Neuronal stem cell (in vitro differentiated cells): ENCODE data around the gene GCN1.

Experiments used
- DNase-seq: peaks from one replicate; pipeline ENCODE4 v3.0.0-alpha.2; 2013; ENCODE audit warnings: low spot score
- H2AFZ ChIP-seq: one replicate; pipeline ENCODE4 v1.6.1; 2013; ENCODE audit warnings: mild to moderate bottlenecking, low read length, inconsistent platforms
- H2AK5ac ChIP-seq: 2 replicates; pipeline ENCODE4 v1.6.1; 2013; ENCODE audit warnings: low read depth, mild to moderate bottlenecking, inconsistent platforms, low read length, moderate library complexity, mixed read lengths
- H2BK120ac ChIP-seq: 2 replicates; pipeline ENCODE4 v1.6.1; 2013; ENCODE audit warnings: low read depth, mild to moderate bottlenecking, inconsistent platforms, low read length, moderate library complexity, mixed read lengths
- H2BK12ac ChIP-seq: one replicate; pipeline ENCODE4 v1.6.1; 2013; ENCODE audit warnings: low read length, inconsistent platforms
- H2BK15ac ChIP-seq: 2 replicates; pipeline ENCODE4 v1.6.1; 2013; ENCODE audit warnings: mild to moderate bottlenecking, low read length, inconsistent platforms, mixed read lengths
- H2BK5ac ChIP-seq: one replicate; pipeline ENCODE4 v1.6.1; 2013; ENCODE audit warnings: inconsistent platforms, mild to moderate bottlenecking, low read length, moderate library complexity
- H3K14ac ChIP-seq: one replicate; pipeline ENCODE4 v1.6.1; 2013; ENCODE audit warnings: low read length, inconsistent platforms
- H3K18ac ChIP-seq: 2 replicates; pipeline ENCODE4 v1.6.1; 2013; ENCODE audit warnings: low read length, inconsistent platforms
- H3K23ac ChIP-seq: 2 replicates; pipeline ENCODE4 v1.6.1; 2013; ENCODE audit warnings: low read depth, mild to moderate bottlenecking, mixed read lengths, low read length, inconsistent platforms; ENCODE audit not compliant: poor library complexity
- H3K27ac ChIP-seq: replicated peaks from 3 replicates; pipeline ENCODE4 v1.5.1; 2013; ENCODE audit warnings: low read length, inconsistent platforms
- H3K27me3 ChIP-seq, 3 experiments: 2 replicates each; pipeline ENCODE4 v1.6.1; 2013; ENCODE audit warnings: low read length in 3 of 3, mild to moderate bottlenecking in 2 of 3, inconsistent platforms in 1 of 3, low read depth in 1 of 3, mixed read lengths in 1 of 3, moderate library complexity in 1 of 3; ENCODE audit not compliant: control insufficient read depth in 3 of 3, insufficient read depth in 3 of 3
- H3K36me3 ChIP-seq, 2 donors: replicated peaks in 1 of 2; 2 replicates each; pipeline ENCODE4 v1.6.1; 2013; ENCODE audit warnings: low read length in 2 of 2; ENCODE audit not compliant: control insufficient read depth in 2 of 2, insufficient read depth in 2 of 2
- H3K4ac ChIP-seq: 2 replicates; pipeline ENCODE4 v1.6.1; 2013; ENCODE audit warnings: inconsistent platforms, mild to moderate bottlenecking, low read length, moderate library complexity
- H3K4me1 ChIP-seq, 2 donors: 1 replicate in 1 of 2; 2 replicates in 1 of 2; pipeline ENCODE4 v1.6.1; 2013; ENCODE audit warnings: low read length in 2 of 2, low read depth in 1 of 2; ENCODE audit not compliant: control insufficient read depth in 2 of 2, insufficient read depth in 1 of 2
- H3K4me2 ChIP-seq: one replicate; pipeline ENCODE4 v1.6.1; 2013; ENCODE audit warnings: mild to moderate bottlenecking, low read length, inconsistent platforms; ENCODE audit not compliant: insufficient read depth, poor library complexity, severe bottlenecking
- H3K4me3 ChIP-seq, 2 donors: 2 replicates each; pipeline ENCODE4 v1.5.1; 2013; ENCODE audit warnings: low read length in 2 of 2, mild to moderate bottlenecking in 2 of 2, inconsistent platforms in 1 of 2, moderate library complexity in 1 of 2
- H3K79me1 ChIP-seq: one replicate; pipeline ENCODE4 v1.6.1; 2013; ENCODE audit warnings: low read depth, mild to moderate bottlenecking, inconsistent platforms, low read length, moderate library complexity
- H3K9ac ChIP-seq: one replicate; pipeline ENCODE4 v1.6.1; 2013; ENCODE audit warnings: mild to moderate bottlenecking, low read depth, low read length, inconsistent platforms; ENCODE audit not compliant: poor library complexity
- H3K9me3 ChIP-seq, 2 donors: replicated peaks in 1 of 2; 2 replicates each; pipeline versions ENCODE3 to v1.6.1; 2013; ENCODE audit warnings: low read length in 2 of 2, mild to moderate bottlenecking in 2 of 2, inconsistent platforms in 1 of 2, low read depth in 1 of 2, mixed read lengths in 1 of 2, moderate library complexity in 1 of 2; ENCODE audit not compliant: control insufficient read depth in 2 of 2, insufficient read depth in 1 of 2
- H4K8ac ChIP-seq: one replicate; pipeline ENCODE4 v1.6.1; 2013; ENCODE audit warnings: low read depth, mild to moderate bottlenecking, inconsistent platforms, low read length, moderate library complexity
- H4K91ac ChIP-seq: one replicate; pipeline ENCODE4 v1.6.1; 2013; ENCODE audit warnings: low read length, low read depth, mild to moderate bottlenecking, inconsistent platforms; ENCODE audit not compliant: poor library complexity
- WGBS, 2 donors: extraction: QIAGEN DNeasy Blood & Tissue Kit; methylation state at CpG; one replicate each; pipeline ENCODE4 v1.1.7; 2013; ENCODE audit warnings: missing lambda C conversion rate in 2 of 2, mixed read lengths in 1 of 2; ENCODE audit not compliant: insufficient read length in 2 of 2, insufficient replicate concordance in 1 of 2; ENCODE audit errors: extremely low coverage in 2 of 2; 5-methylcytosine and 5-hydroxymethylcytosine counted together

Gene GCN1

DNA sequence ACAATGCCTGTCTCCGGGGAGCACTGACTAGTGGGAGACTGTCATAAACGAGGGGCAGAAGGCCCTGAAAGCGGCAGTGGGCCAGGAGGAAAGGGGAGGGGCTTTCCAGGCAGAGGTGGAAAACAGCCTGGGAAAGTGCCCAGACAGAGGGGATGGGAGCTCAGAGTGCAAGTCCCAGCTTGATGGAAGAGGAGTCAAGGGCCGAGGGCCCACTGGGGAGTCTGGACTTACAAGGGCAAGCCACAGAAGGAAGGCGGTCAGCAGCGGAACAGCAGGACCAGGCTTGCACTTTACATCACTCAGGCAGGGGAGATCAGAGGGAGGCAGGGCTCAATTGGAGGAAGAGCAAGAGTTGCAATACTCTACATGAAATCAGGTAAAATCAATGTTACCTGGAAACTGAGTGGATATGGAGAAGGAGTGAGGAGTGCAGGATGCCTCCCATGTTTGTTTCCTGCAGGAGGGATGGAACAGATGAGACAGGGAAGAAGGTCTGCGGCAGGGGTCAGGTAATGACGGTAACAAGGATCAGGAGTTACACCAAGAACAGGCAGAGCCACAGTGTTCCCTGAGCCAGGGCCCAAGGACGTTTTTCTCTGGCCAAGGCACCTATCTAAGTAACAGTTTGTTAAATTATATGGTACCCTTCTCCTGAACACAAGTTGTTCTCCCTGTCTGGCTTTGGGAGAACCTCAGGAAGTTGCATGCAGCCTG, 47.2 kb upstream of the GCN1 start:
- H3K9ac ChIP-seq, result no peak overlapping the region
- no peak overlapping the region for H2AFZ ChIP-seq
- no peak overlapping the region for H3K14ac ChIP-seq
- H3K4ac ChIP-seq, result no peak overlapping the region
- H2BK120ac ChIP-seq, result no peak overlapping the region
- no peak overlapping the region for H3K4me2 ChIP-seq
- H3K27me3 ChIP-seq, result no peaks in the 10 kb centered on the region
- H4K8ac ChIP-seq, result no peak overlapping the region
- no peak for DNase-seq
- no peak overlapping the region for H2BK15ac ChIP-seq
- H3K36me3 ChIP-seq, result no peaks in the 10 kb centered on the region
- H3K18ac ChIP-seq, result no peak overlapping the region
- H3K23ac ChIP-seq, result no peak overlapping the region
- H3K9me3 ChIP-seq, result no peaks in the 10 kb centered on the region
- H3K27ac ChIP-seq, result no peak overlapping the region
- H2BK5ac ChIP-seq, result no peak overlapping the region
- no peak overlapping the region for H3K4me3 ChIP-seq
- no CpG with 5 or more reads among the region's 9 CpGs for WGBS, 2 donors
- no peak overlapping the region for H4K91ac ChIP-seq
- H3K4me1 ChIP-seq, result peaks cover 7 to 13% of the 10 kb centered on the region in 2 donors
- no peak overlapping the region for H2BK12ac ChIP-seq
- H3K79me1 ChIP-seq, result peaks cover 7% of the 10 kb centered on the region
- no peak overlapping the region for H2AK5ac ChIP-seq

- no peak overlapping the region for H3K14ac ChIP-seq
- no peak overlapping the region for H2AFZ ChIP-seq
- H4K91ac ChIP-seq, result no peak overlapping the region
- no peak overlapping the region for H3K4me2 ChIP-seq
- H3K4me1 ChIP-seq, result peaks cover 14 to 20% of the 10 kb centered on the region in 2 donors
- no peak overlapping the region for H3K4ac ChIP-seq
- no peak overlapping the region for H3K9ac ChIP-seq
- H3K4me3 ChIP-seq, result no peak overlapping the region
- H3K27me3 ChIP-seq, result no peaks in the 10 kb centered on the region
- H3K27ac ChIP-seq, result no peak overlapping the region
- H3K23ac ChIP-seq, result no peak overlapping the region
- H2BK15ac ChIP-seq, result no peak overlapping the region
- H2BK12ac ChIP-seq, result no peak overlapping the region
- no peaks in the 10 kb centered on the region for H3K9me3 ChIP-seq
- H3K36me3 ChIP-seq, result no peaks in the 10 kb centered on the region
- WGBS, 2 donors, result no CpG with 5 or more reads among the region's 5 CpGs
- no peak overlapping the region for H2AK5ac ChIP-seq
- H3K18ac ChIP-seq, result no peak overlapping the region
- H4K8ac ChIP-seq, result no peak overlapping the region
- DNase-seq, result no peak
- H3K79me1 ChIP-seq, result peaks cover 7% of the 10 kb centered on the region
- H2BK120ac ChIP-seq, result no peak overlapping the region
- H2BK5ac ChIP-seq, result no peak overlapping the region
Measured at GRCh38 chr12:120240495-120240833, 45.9 kb upstream of the GCN1 start.

- Histone ChIP-seq H2BK5ac (no peak overlapping the region), H3K27ac (no peak overlapping the region), H3K4ac (no peak overlapping the region), H2BK15ac (no peak overlapping the region), H3K4me3 (no peak overlapping the region), H3K23ac (no peak overlapping the region), H3K18ac (no peak overlapping the region), H3K9ac (no peak overlapping the region), H2BK120ac (no peak overlapping the region), H3K9me3 (no peaks in the 10 kb centered on the region), H3K27me3 (no peaks in the 10 kb centered on the region), H3K4me2 (no peak overlapping the region), H3K79me1 (peaks cover 7% of the 10 kb centered on the region), H3K36me3 (no peaks in the 10 kb centered on the region), H2BK12ac (no peak overlapping the region), H3K4me1 (peaks cover 16 to 22% of the 10 kb centered on the region in 2 donors), H3K14ac (no peak overlapping the region), H4K8ac (no peak overlapping the region), H2AK5ac (no peak overlapping the region), H4K91ac (no peak overlapping the region), H2AFZ (no peak overlapping the region)
- no CpG with 5 or more reads among the region's 2 CpGs for WGBS, 2 donors
- DNase-seq, result no peak
Measured at GRCh38 chr12:120239776-120240494, 45.4 kb upstream of the GCN1 start.

DNA sequence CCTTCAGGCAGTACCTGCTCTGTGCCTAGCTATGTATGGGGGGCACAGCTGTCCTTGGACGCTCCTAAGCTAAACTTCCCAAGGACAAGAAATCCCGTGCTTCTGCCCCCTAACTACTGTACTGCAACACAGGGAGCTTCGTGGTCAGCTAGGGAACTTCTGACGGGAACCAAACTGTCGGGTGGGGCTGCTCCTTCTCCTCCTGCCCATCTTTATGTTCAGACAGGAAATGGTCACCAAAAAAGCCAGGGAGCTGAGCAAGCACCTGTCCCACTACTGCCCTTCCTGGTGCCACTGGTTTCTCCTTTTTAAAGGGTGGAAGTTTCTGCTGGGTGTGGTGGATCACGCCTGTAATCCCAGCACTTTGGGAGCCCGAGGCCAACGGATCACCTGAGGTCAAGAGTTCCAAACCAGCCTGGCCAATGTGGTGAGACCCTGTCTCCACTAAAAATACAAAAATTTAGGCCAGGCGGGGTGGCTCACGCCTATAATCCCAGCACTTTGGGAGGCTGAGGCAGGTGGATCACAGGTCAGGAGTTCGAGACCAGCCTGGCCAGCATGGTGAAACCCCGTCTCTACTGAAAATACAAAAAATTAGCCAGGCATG, 44.4 kb upstream of the GCN1 start:
- Histone ChIP-seq H3K27me3 (no peaks in the 10 kb centered on the region), H3K9me3 (no peaks in the 10 kb centered on the region), H3K18ac (no peak overlapping the region), H2BK15ac (no peak overlapping the region), H3K4me2 (no peak overlapping the region), H2AK5ac (no peak overlapping the region), H2BK120ac (no peak overlapping the region), H3K79me1 (peaks cover 7% of the 10 kb centered on the region), H2BK5ac (no peak overlapping the region), H3K23ac (no peak overlapping the region), H3K9ac (no peak overlapping the region), H3K27ac (no peak overlapping the region), H3K36me3 (no peaks in the 10 kb centered on the region), H4K8ac (no peak overlapping the region), H3K4me1 (peaks cover 19 to 27% of the 10 kb centered on the region in 2 donors), H2BK12ac (no peak overlapping the region), H3K14ac (no peak overlapping the region), H3K4me3 (no peak overlapping the region), H2AFZ (no peak overlapping the region), H3K4ac (no peak overlapping the region), H4K91ac (no peak overlapping the region)
- no CpG with 5 or more reads among the region's 12 CpGs for WGBS, 2 donors
- DNase-seq, result no peak
